GM08714 (cell line): ENCODE measurements around the gene ETV6.

ENCODE experiments used
- H3K4me3 ChIP-seq: fragments of 200-500 bp; sonication (Bioruptor generic); 2 replicates; pipeline ENCODE4 v1.5.1; 2014; ENCODE audit warnings: mild to moderate bottlenecking, low read length, inconsistent platforms
- ZNF274 ChIP-seq: IDR thresholded peaks from 2 replicates; pipeline ENCODE4 v1.6.1; 2012; ENCODE audit warnings: mild to moderate bottlenecking, low read depth, low read length

Gene ETV6

GRCh38 chr12:11939223-11939622 lies 289.7 kb downstream of the ETV6 start:
- TF ChIP-seq ZNF274, result no peak
- no peak overlapping the region for H3K4me3 ChIP-seq

GRCh38 chr12:11941606-11942337 lies 292.3 kb downstream of the ETV6 start:
- no peak overlapping the region for H3K4me3 ChIP-seq
- no peak for TF ChIP-seq ZNF274

GRCh38 chr12:11943919-11944700 lies 294.6 kb downstream of the ETV6 start:
- no peak for TF ChIP-seq ZNF274
- H3K4me3 ChIP-seq, result no peak overlapping the region
